Right lobe of liver (tissue), 6 donors: Measurements from ENCODE around the gene ZNF644. TPM values are rescaled to one million over a fixed set of nuclear protein-coding genes. Genes with fewer than 3 reads are reported as not detected.
A peak's percentile ranks its signal among the peaks of the same experiment; 100 is the strongest.

Experiments used
- ATAC-seq, 4 donors: fragments of 200-7000 bp; cut with Tn5 transposase; one replicate each; pipeline ENCODE4 v1.9.1; 2020; ENCODE audit warnings: mild to moderate bottlenecking in 4 of 4, moderate library complexity in 4 of 4
- DNase-seq, 3 donors: peaks; one replicate each; pipeline ENCODE4 v3.0.0-alpha.2; 2020
- H3K27ac ChIP-seq, 3 donors: fragments of 200-600 bp; one replicate each; pipeline ENCODE4 v1.8.0; 2022
- H3K27me3 ChIP-seq, 2 donors: fragments of 200-600 bp; one replicate each; pipeline ENCODE4 v1.8.0; 2022
- H3K36me3 ChIP-seq, 4 donors: fragments of 200-600 bp; sonication (generic) in 1 of 4; one replicate each; pipeline versions ENCODE4 v1.5.1 to v1.8.0; 2017 to 2022; ENCODE audit warnings: control low read depth in 1 of 4
- H3K4me1 ChIP-seq, 4 donors: fragments of 200-600 bp; sonication (generic) in 1 of 4; one replicate each; pipeline versions ENCODE4 v1.5.1 to v1.8.0; 2017 to 2022; ENCODE audit warnings: control low read depth in 1 of 4
- H3K4me3 ChIP-seq, 3 donors: fragments of 200-600 bp; one replicate each; pipeline ENCODE4 v1.8.0; 2022
- H3K9me3 ChIP-seq, 4 donors: fragments of 200-600 bp; sonication (generic) in 1 of 4; one replicate each; pipeline versions ENCODE4 v1.5.1 to v1.8.0; 2017 to 2022; ENCODE audit warnings: control low read depth in 1 of 4
- POLR2A ChIP-seq: fragments of 450-650 bp; IDR thresholded peaks from one replicate; pipeline ENCODE4 v1.6.1; 2017; ENCODE audit warnings: antibody characterized with exemption, mild to moderate bottlenecking
- WGBS: methylation state at CpG from one replicate; pipeline ENCODE4 v1.1.6; 2018; ENCODE audit warnings: low coverage, low lambda C conversion rate; ENCODE audit not compliant: insufficient coverage; ENCODE audit errors: missing lambda C conversion rate; 5-methylcytosine and 5-hydroxymethylcytosine counted together
- intact Hi-C, 2 donors: fragments of 100-400 bp; cut with DNase I; formaldehyde crosslinking; loops; one replicate each; pipeline versions ENCODE4 v1.11.2 to v1.14.1; 2022
- total RNA-seq, 6 experiments: library from RNA; depleted of rRNA in 2 of 6; stranded (reverse); fragments of >200 nt in 2 of 6; fragmentation: NEBNext Ultra II Directional in 3 of 6; extraction: Animal tissue kit (Norgen Biotek cat#: 25700) in 3 of 6; gene quantifications; one replicate each; pipeline versions ENCODE4 v1.1.0 to v1.2.4, GENCODE V29; 2016 to 2023
- TF ChIP-seq, protein P1 (sequence below), 4 donors: fragments of 200-600 bp in 3 of 4; fragments of 450-650 bp in 1 of 4; IDR thresholded peaks; one replicate each; pipeline versions ENCODE4 v1.5.1 to v1.8.0; 2016 to 2022; ENCODE audit warnings: antibody characterized with exemption in 4 of 4, mild to moderate bottlenecking in 2 of 4
- donor health status: DM: no; HTN: yes; CAD: no.
- donor health status: DM: no; HTN: no; CAD: no.
- donor health status: DM: no; HTN: no; CAD: no.
- donor health status: DM: no; HTN: yes; CAD: no.
- donor health status: DM: no; HTN: yes; CAD: no.

ZNF644 gene
- total RNA-seq, 6 experiments from 2014 or later = 19.3 to 26.9 (median 19.9) TPM

DNA sequence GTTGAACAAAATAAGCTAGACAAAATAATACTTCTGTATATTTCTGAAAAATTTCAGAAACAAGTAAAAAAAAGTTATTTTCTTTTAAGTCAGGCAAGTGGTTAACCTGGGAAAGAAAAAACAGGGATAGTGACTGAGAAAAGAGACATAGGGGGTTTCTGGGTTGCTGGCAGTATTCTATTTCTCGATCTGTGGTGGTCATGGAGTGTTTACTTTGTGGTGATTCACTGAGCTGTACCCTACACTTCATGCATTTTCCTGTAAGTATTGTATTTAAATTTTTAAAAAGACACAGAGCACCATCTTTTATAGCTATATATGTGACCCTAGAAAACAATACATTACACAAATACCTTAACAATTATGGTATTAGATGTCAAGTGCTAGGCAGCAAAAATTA lies 58.2 kb downstream of the ZNF644 start:
- Histone ChIP-seq H3K36me3 (no peaks in the 10 kb centered on the region), H3K4me1 (peaks cover 0 to 7% (median 0%) of the 10 kb centered on the region in 4 donors), H3K9me3 (no peaks in the 10 kb centered on the region), H3K27me3 (no peaks in the 10 kb centered on the region), H3K4me3 (no peak overlapping the region), H3K27ac (no peak overlapping the region)
- ATAC-seq (no peak), DNase-seq (no peak)
- intact Hi-C loops = no loop called here
- TF ChIP-seq, protein P1, sequence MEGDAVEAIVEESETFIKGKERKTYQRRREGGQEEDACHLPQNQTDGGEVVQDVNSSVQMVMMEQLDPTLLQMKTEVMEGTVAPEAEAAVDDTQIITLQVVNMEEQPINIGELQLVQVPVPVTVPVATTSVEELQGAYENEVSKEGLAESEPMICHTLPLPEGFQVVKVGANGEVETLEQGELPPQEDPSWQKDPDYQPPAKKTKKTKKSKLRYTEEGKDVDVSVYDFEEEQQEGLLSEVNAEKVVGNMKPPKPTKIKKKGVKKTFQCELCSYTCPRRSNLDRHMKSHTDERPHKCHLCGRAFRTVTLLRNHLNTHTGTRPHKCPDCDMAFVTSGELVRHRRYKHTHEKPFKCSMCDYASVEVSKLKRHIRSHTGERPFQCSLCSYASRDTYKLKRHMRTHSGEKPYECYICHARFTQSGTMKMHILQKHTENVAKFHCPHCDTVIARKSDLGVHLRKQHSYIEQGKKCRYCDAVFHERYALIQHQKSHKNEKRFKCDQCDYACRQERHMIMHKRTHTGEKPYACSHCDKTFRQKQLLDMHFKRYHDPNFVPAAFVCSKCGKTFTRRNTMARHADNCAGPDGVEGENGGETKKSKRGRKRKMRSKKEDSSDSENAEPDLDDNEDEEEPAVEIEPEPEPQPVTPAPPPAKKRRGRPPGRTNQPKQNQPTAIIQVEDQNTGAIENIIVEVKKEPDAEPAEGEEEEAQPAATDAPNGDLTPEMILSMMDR (IDR thresholded peaks at IDR 0.05) = no peak
- TF ChIP-seq POLR2A = no peak
- WGBS = 71% methylated on average over 1 of the region's 1 CpG

DNA sequence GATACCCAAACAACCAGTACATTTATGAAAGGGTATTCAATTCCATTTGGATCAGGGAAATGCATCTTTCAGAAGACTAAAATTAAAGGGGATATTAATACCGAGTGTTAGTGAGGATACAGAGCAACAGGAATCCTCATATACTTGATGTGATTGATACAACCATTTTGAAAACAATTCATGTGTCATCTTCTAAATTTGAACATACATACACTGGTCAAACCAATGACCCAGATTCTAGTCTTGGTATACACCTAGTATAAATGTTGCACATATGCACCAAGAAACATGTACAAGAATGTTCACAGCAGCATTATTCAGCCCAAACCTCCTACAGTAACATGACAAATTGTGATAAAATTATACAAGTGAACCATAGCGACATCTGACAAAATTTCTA lies 58.6 kb downstream of the ZNF644 start:
- WGBS = 94% methylated on average over 2 of the region's 2 CpGs
- no peak for ATAC-seq

DNA sequence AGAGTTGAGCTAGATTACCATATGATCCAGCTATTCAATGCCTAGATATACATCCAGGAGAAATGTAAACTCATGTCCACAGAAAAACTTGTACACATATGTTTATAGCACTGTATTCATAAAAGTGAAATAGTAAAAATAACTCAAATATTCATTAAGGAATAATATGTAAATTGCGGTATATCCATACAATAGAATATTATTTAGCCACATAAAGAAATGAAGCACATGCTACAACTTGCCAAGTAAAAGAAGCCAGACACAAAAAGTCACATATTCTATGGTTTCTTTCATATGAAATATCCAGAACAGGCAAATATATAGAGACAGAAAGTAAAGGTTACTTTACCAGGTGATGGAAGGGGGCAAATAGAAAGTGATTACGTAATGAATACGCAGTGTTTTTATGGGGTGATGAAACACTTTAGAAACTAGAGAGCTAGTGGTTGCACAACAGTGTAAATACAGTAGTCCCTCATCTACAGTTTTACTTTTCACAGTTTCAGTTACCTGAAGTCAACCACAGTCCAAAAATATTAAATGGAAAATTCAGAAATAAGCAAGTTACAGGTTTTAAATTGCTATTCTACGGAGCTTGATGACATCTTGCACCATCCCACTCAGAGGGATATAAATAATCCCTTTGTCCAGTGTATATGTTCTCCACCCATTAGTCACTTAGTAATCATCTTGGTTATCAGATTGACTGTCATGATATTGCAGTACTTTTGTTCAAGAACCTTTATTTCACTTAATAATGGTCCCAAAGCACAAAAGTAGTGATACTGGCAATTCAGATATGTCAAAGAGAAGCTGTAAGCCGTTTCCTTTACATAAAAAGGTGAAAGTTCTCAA lies 62.3 kb downstream of the ZNF644 start:
- no peak overlapping the region for H3K4me3 ChIP-seq
- DNase-seq = no peak
- H3K36me3 ChIP-seq = no peaks in the 10 kb centered on the region
- WGBS = 61% methylated on average over 5 of the region's 5 CpGs
- intact Hi-C loops = loop anchor here in 1 of 2 donors (10.0 kb wide), 1 partner anchor 385 kb away; no protein-coding TSS in a partner anchor
- ATAC-seq = peak; percentile 79 to 89 (median 88)
- peaks cover 0 to 7% (median 2%) of the 10 kb centered on the region in 4 donors for H3K4me1 ChIP-seq
- TF ChIP-seq, protein P1 (IDR thresholded peaks at IDR 0.05) = no peak
- no peak for TF ChIP-seq POLR2A
- no peaks in the 10 kb centered on the region for H3K27me3 ChIP-seq
- H3K27ac ChIP-seq = peak overlapping the region in 2 of 3 donors; percentile 43 to 59
- no peaks in the 10 kb centered on the region for H3K9me3 ChIP-seq

More for the DNA sequence above, 58.6 kb downstream of the ZNF644 start:
- Histone ChIP-seq H3K4me3 (no peak overlapping the region), H3K27ac (no peak overlapping the region), H3K36me3 (no peaks in the 10 kb centered on the region), H3K27me3 (no peaks in the 10 kb centered on the region), H3K4me1 (peaks cover 0 to 7% (median 0%) of the 10 kb centered on the region in 4 donors), H3K9me3 (no peaks in the 10 kb centered on the region)
- TF ChIP-seq, protein P1 (IDR thresholded peaks at IDR 0.05) = no peak
- TF ChIP-seq POLR2A = no peak
- intact Hi-C loops = no loop called here
- no peak for DNase-seq

DNA sequence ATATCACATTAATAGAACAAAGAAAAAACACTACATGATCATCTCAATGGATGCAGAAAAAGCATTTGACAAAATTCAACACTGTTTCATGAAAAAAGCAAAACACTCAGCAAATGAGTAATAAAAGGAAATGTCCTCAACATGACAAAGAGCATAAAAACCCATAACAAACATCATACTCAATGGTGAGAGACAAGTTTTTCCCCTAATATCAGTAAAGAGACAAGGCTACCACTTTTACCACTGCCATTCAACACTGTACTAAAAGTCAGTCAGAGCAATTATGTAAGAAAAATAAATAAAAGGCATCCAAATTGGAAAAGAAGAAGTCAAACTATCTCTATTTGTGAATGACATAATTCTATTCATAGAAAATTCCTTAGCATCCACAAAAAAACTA lies 64.3 kb downstream of the ZNF644 start:
- DNase-seq (no peak), ATAC-seq (no peak)
- intact Hi-C loops = loop anchor here in 1 of 2 donors (10.0 kb wide), 1 partner anchor 383 kb away; no protein-coding TSS in a partner anchor
- no peak overlapping the region for H3K27ac ChIP-seq
- no peaks in the 10 kb centered on the region for H3K27me3 ChIP-seq
- TF ChIP-seq, protein P1 (IDR thresholded peaks at IDR 0.05) = no peak
- no peak for TF ChIP-seq POLR2A
- no peak overlapping the region for H3K4me3 ChIP-seq
- no peaks in the 10 kb centered on the region for H3K9me3 ChIP-seq
- peaks cover 0 to 7% (median 2%) of the 10 kb centered on the region in 4 donors for H3K4me1 ChIP-seq
- H3K36me3 ChIP-seq = no peaks in the 10 kb centered on the region
